HG03432 (cell line): ENCODE results near the gene EMILIN2.
"Not testable (repeated sequence)": the region's sequence is repeated elsewhere in the genome, so short reads cannot be mapped to it uniquely, and the experiment has no call there.

Experiments
- ATAC-seq: cut with Tn5 transposase; IDR thresholded peaks from one replicate; pipeline ENCODE4 v1.9.1; 2021; ENCODE audit warnings: mild to moderate bottlenecking, moderate library complexity; ENCODE audit not compliant: unreplicated experiment

EMILIN2 gene

GRCh38 chr18:2846636-2847316, at the start of gene EMILIN2:
Gene EMILIN2, plus strand, starts transcription at chr18:2847006. Its CDS starts 183 bp downstream, at chr18:2847189.
- peak; percentile 59 for ATAC-seq

- ATAC-seq: peak; percentile 75
Observed at GRCh38 chr18:2797951-2798350, 48.9 kb upstream of the EMILIN2 start.

- ATAC-seq: no peak
Observed at GRCh38 chr18:2799369-2799768, 47.4 kb upstream of the EMILIN2 start.

GRCh38 chr18:2805970-2806943, 40.5 kb upstream of the EMILIN2 start:
- ATAC-seq: no peak

- ATAC-seq: not testable (repeated sequence)
Observed at GRCh38 chr18:2808640-2809039, 38.2 kb upstream of the EMILIN2 start.

- ATAC-seq: not testable (repeated sequence)
Observed at GRCh38 chr18:2809666-2810183, 37.1 kb upstream of the EMILIN2 start.

- ATAC-seq: no peak
Observed at GRCh38 chr18:2811416-2811815, 35.4 kb upstream of the EMILIN2 start.

GRCh38 chr18:2814928-2815327, 31.9 kb upstream of the EMILIN2 start:
- no peak for ATAC-seq

- no peak for ATAC-seq
Observed at GRCh38 chr18:2818281-2818680, 28.5 kb upstream of the EMILIN2 start.

- ATAC-seq: no peak
Observed at GRCh38 chr18:2821695-2822094, 25.1 kb upstream of the EMILIN2 start.

GRCh38 chr18:2822213-2822921, 24.4 kb upstream of the EMILIN2 start:
- ATAC-seq: no peak

- no peak for ATAC-seq
Observed at GRCh38 chr18:2823202-2823601, 23.6 kb upstream of the EMILIN2 start.

- no peak for ATAC-seq
Observed at GRCh38 chr18:2823966-2824365, 22.8 kb upstream of the EMILIN2 start.

GRCh38 chr18:2824865-2825264, 21.9 kb upstream of the EMILIN2 start:
- ATAC-seq: no peak

GRCh38 chr18:2825613-2826175, 21.1 kb upstream of the EMILIN2 start:
- ATAC-seq: no peak

GRCh38 chr18:2826581-2826980, 20.2 kb upstream of the EMILIN2 start:
- no peak for ATAC-seq

GRCh38 chr18:2827061-2827460, 19.7 kb upstream of the EMILIN2 start:
- ATAC-seq: no peak

- ATAC-seq: not testable (repeated sequence)
Observed at GRCh38 chr18:2836118-2836517, 10.7 kb upstream of the EMILIN2 start.

- not testable (repeated sequence) for ATAC-seq
Observed at GRCh38 chr18:2837290-2837689, 9.5 kb upstream of the EMILIN2 start.

- ATAC-seq: no peak
Observed at GRCh38 chr18:2839202-2839601, 7.6 kb upstream of the EMILIN2 start.

GRCh38 chr18:2840521-2840920, 6.3 kb upstream of the EMILIN2 start:
- no peak for ATAC-seq
